RWPE1 (cell line): ENCODE results near the gene TANC1.

Experiments
- CTCF ChIA-PET: fragments of 350-600 bp; sonication (Branson Sonifier 250); formaldehyde crosslinking; extraction: SDS; loops from one replicate; lab custom pipeline; 2021; lab: Yijun Ruan, JAX
- POLR2A ChIA-PET: fragments of 400-600 bp; formaldehyde crosslinking; extraction: SDS; loops from one replicate; lab custom pipeline; 2020; ENCODE audit warnings: antibody characterized with exemption; ENCODE audit not compliant: low non-redundant PET; lab: Yijun Ruan, JAX
- DNase-seq: peaks from one replicate; pipeline ENCODE4 v3.0.0; 2012; ENCODE audit warnings: low spot score
- H3K27ac ChIP-seq: fragments of 450-650 bp; 2 replicates; pipeline ENCODE4 v1.5.1; 2017
- TF ChIP-seq, protein P1 (sequence below): fragments of 450-650 bp; conservative IDR thresholded peaks from 2 replicates; pipeline ENCODE4 v1.5.1; 2017; ENCODE audit warnings: low read depth, mild to moderate bottlenecking

TANC1 gene

DNA sequence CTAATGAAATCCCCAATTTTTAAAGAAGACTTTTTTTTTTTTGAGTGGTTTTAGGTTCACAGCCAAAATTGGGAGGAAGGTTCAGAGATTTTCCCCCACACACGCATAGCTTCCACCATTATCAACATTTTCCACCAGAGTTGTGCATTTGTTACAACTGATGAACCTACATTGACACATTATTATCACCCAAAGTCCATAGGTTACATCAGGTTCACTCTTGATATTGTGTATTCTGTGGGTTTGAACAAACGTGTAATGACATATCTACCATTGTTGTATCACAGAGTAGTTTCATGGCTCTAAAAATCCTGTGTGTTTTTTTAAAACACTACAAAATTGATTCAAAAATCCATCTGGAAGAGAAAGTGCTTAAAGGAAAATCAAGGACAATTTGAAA lies 101.8 kb downstream of the TANC1 start:
- POLR2A ChIA-PET, result no interaction called here
- CTCF ChIA-PET, result interaction anchor here (0.6 kb wide), 1 partner anchor 125 kb away, joined by 3 read pairs; no protein-coding TSS in a partner anchor
- TF ChIP-seq, protein P1, sequence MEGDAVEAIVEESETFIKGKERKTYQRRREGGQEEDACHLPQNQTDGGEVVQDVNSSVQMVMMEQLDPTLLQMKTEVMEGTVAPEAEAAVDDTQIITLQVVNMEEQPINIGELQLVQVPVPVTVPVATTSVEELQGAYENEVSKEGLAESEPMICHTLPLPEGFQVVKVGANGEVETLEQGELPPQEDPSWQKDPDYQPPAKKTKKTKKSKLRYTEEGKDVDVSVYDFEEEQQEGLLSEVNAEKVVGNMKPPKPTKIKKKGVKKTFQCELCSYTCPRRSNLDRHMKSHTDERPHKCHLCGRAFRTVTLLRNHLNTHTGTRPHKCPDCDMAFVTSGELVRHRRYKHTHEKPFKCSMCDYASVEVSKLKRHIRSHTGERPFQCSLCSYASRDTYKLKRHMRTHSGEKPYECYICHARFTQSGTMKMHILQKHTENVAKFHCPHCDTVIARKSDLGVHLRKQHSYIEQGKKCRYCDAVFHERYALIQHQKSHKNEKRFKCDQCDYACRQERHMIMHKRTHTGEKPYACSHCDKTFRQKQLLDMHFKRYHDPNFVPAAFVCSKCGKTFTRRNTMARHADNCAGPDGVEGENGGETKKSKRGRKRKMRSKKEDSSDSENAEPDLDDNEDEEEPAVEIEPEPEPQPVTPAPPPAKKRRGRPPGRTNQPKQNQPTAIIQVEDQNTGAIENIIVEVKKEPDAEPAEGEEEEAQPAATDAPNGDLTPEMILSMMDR, result no peak
- H3K27ac ChIP-seq, result no peak overlapping the region
- DNase-seq, result no peak

DNA sequence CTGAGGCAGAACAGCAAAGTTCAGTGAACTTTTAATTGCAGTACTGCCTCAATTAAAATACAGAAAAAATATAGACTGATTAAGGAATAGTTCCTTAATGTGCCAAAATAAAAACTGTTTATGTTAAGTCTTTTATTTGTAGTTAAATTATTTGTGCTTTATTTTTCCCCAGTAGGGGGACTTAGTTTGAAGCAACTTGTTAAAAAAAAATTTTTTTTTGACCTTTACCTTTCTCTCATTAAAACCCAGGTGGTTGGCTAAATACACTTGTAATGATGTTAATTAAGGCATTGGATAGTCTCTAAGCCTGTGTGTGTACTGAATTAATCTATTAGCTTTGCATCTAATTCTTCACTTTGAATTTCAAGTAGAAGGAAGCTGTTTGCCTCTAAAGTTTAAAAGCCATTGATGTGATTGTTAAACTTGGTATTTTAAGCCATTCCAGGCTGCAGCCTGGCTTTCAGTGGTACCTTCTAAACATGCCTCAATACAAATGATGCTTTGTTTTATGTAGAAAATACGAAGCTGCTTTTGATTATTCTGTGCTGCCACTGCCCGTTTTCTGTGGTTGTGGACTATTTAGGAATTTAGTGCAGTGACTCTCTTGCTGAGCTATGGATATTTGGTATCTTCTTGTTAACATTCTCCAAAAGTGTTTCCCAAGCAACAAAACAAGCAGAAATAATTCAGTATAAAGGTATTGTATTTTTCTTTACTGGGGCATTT lies 102.9 kb downstream of the TANC1 start:
- no peak overlapping the region for H3K27ac ChIP-seq
- DNase-seq, result no peak
- ChIA-PET CTCF (interaction anchor here (0.6 kb wide), 2 partner anchors 15 to 67 kb away, joined by 4 read pairs; no protein-coding TSS in a partner anchor), POLR2A (no interaction called here)
- TF ChIP-seq, protein P1, result no peak

DNA sequence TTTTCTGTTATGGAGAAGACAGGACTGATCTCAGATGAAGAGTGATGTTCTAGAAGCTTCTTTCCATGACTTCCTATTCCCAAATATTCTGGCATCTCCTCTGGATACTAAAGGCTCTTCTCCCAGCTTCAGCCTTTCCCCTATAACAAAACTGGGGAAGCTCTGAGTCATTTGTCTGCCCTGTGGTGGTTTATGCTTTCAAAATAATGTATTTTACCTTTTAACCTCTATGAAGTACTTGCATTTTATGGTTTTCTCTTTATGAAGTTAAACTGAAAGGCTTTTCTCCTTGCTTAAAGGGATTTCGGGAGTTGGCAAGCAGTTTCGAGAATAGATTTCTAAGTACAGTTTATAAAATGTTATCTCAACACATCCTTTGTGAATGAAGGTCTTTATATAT lies 104.4 kb downstream of the TANC1 start:
- no peak for DNase-seq

DNA sequence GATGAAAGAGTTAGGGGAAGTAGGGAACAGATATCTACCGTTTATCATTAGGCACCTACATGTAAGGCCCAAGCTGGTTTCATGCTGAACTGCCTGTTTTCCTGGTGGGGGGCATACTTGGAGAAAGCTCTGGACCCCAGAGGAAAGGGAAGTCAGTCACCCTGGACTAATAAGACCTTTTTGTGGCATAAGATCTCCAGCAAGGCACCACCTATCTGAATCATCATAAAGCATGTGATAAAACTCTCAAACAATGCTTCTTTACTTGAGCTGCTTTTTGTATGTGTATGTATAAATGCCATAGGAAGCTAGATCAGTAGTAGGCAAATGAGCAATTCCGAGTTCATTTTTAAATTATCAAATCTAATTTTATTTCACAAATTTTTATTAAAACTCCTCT lies 104.8 kb downstream of the TANC1 start:
- ChIA-PET POLR2A (no interaction called here), CTCF (interaction anchor here (0.6 to 0.7 kb wide), 2 partner anchors 43 to 662 kb away, joined by 3 to 6 read pairs; no protein-coding TSS in a partner anchor)
- H3K27ac ChIP-seq, result no peak overlapping the region

More for the DNA sequence above, 104.4 kb downstream of the TANC1 start:
- ChIA-PET POLR2A (no interaction called here), CTCF (interaction anchor here (0.6 to 0.7 kb wide), 3 partner anchors 43 to 1965 kb away, joined by 3 to 6 read pairs (median 3); no protein-coding TSS in a partner anchor)
- TF ChIP-seq, protein P1, result no peak
- no peak overlapping the region for H3K27ac ChIP-seq

DNA sequence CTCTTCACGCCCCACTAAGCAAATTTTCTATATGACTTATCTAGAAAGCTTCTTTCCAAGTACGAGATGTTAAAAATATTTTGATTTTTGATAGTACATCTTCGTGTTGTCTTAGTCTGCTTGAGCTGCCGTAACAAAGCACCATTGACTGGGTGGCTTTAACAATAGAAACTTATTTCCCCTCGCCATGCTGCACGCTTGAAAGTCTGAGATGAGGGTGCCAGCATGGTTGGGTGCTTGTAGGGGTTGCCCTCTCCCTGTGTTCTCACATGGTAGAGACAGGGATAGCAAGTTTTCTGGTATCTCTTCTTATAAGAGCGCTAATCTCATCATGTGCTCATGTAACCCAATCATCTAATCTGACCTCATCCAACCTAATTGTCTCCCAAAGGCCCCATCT lies 106.2 kb downstream of the TANC1 start:
- TF ChIP-seq, protein P1, result no peak
- POLR2A ChIA-PET, result no interaction called here
- H3K27ac ChIP-seq, result no peak overlapping the region
- DNase-seq, result no peak
- CTCF ChIA-PET, result interaction anchor here (0.6 kb wide), 2 partner anchors 15 to 55 kb away, joined by 3 to 5 read pairs; no protein-coding TSS in a partner anchor

More for the DNA sequence above, 104.8 kb downstream of the TANC1 start:
- TF ChIP-seq, protein P1, result no peak
- DNase-seq, result no peak

DNA sequence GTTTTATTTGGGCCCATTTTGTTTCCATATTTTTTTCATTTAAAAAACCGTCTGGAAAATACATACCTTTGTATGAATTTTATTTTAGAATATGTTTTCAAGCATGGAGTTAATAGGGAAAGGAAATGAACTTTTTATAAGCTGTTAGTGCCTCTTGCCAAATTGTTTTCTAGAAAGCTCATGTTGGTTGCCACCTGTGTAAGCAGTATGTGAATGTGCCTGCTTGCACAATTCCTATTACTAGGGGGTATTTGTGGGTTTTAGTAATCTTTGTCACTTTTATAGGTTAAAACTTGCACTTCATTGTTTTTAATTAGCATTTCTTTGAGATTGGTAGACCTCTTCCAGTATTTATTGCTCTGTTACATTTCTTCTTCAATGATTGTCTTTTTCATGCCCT lies 107.3 kb downstream of the TANC1 start:
- CTCF ChIA-PET, result interaction anchor here (0.7 kb wide), 1 partner anchor 157 kb away, joined by 3 read pairs; no protein-coding TSS in a partner anchor
- DNase-seq, result no peak
- H3K27ac ChIP-seq, result no peak overlapping the region
- POLR2A ChIA-PET, result no interaction called here
- TF ChIP-seq, protein P1, result no peak
